Breast epithelium (tissue), 3 donors: Measurements from ENCODE around the gene SNX21.

Experiments
- CTCF ChIP-seq, 3 donors: fragments of 450-650 bp; IDR thresholded peaks; one replicate each; pipeline ENCODE4 v1.5.1; 2016 to 2017; ENCODE audit warnings: antibody characterized with exemption in 3 of 3, mild to moderate bottlenecking in 3 of 3, moderate library complexity in 3 of 3
- POLR2A ChIP-seq: fragments of 450-650 bp; IDR thresholded peaks from one replicate; pipeline ENCODE4 v1.6.1; 2016; ENCODE audit warnings: antibody characterized with exemption, mild to moderate bottlenecking, moderate library complexity

- TF ChIP-seq CTCF (IDR thresholded peaks at IDR 0.05) (no peak), POLR2A (no peak)
Observed at GRCh38 chr20:45892049-45892825, 58.6 kb downstream of the SNX21 start.
